BE2C (cell line): ENCODE data around the gene SURF2. TPM values are rescaled to one million over a fixed set of nuclear protein-coding genes. Genes with fewer than 3 reads are reported as not detected.
"Not testable (repeated sequence)": the region's sequence is repeated elsewhere in the genome, so short reads cannot be mapped to it uniquely, and the experiment has no call there.

Source experiments
- DNase-seq: peaks from one replicate; pipeline ENCODE4 v3.0.0-alpha.2; 2020
- H3K27me3 ChIP-seq: fragments of 250-450 bp; sonication (Bioruptor Pico); 2 replicates; pipeline ENCODE4 v1.5.1; 2020; ENCODE audit warnings: mild to moderate bottlenecking
- H3K36me3 ChIP-seq: fragments of 250-450 bp; sonication (Bioruptor Pico); 2 replicates; pipeline ENCODE4 v1.5.1; 2020; ENCODE audit warnings: mild to moderate bottlenecking
- H3K4me1 ChIP-seq: fragments of 250-450 bp; sonication (Bioruptor Pico); 2 replicates; pipeline ENCODE4 v1.5.1; 2020
- H3K4me3 ChIP-seq: 2 replicates; pipeline ENCODE4 v1.5.1; 2011; ENCODE audit warnings: low read depth, low read length
- H3K9me3 ChIP-seq: fragments of 250-450 bp; sonication (Bioruptor Pico); 2 replicates; pipeline ENCODE4 v1.5.1; 2020
- polyA plus RNA-seq: library from polyadenylated mRNA; unstranded; fragments of >200 nt; gene quantifications from one replicate; pipeline ENCODE4 v1.2.1, GENCODE V29; 2012; ENCODE audit warnings: low read depth, missing spikeins; ENCODE audit not compliant: insufficient read length, insufficient read depth
- TF ChIP-seq, protein P1 (sequence below): IDR thresholded peaks from 2 replicates; pipeline ENCODE4 v1.5.1; 2012; ENCODE audit warnings: mild to moderate bottlenecking, low read depth, low read length

Gene SURF2
- 240 TPM for polyA plus RNA-seq

GRCh38 chr9:133356391-133357091 lies at the start of gene SURF2, which contains the start of gene SURF1:
SURF2 (plus strand) TSS chr9:133356550; CDS start chr9:133356593, 43 bp downstream.
SURF1 (minus strand) TSS chr9:133356487; CDS start chr9:133356453, 34 bp downstream.
- TF ChIP-seq, protein P1, sequence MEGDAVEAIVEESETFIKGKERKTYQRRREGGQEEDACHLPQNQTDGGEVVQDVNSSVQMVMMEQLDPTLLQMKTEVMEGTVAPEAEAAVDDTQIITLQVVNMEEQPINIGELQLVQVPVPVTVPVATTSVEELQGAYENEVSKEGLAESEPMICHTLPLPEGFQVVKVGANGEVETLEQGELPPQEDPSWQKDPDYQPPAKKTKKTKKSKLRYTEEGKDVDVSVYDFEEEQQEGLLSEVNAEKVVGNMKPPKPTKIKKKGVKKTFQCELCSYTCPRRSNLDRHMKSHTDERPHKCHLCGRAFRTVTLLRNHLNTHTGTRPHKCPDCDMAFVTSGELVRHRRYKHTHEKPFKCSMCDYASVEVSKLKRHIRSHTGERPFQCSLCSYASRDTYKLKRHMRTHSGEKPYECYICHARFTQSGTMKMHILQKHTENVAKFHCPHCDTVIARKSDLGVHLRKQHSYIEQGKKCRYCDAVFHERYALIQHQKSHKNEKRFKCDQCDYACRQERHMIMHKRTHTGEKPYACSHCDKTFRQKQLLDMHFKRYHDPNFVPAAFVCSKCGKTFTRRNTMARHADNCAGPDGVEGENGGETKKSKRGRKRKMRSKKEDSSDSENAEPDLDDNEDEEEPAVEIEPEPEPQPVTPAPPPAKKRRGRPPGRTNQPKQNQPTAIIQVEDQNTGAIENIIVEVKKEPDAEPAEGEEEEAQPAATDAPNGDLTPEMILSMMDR, result no peak
- peak; percentile 96 for DNase-seq
- H3K27me3 ChIP-seq, result no peaks in the 10 kb centered on the region
- no peaks in the 10 kb centered on the region for H3K9me3 ChIP-seq
- H3K4me3 ChIP-seq, result peak within 1 kb of the TSS; percentile 92
- peaks cover 48% of the 10 kb centered on the region for H3K36me3 ChIP-seq
- H3K4me1 ChIP-seq, result peaks cover 12% of the 10 kb centered on the region

- Histone ChIP-seq H3K9me3 (no peaks in the 10 kb centered on the region), H3K36me3 (no peaks in the 10 kb centered on the region), H3K4me3 (no peak overlapping the region), H3K4me1 (no peaks in the 10 kb centered on the region), H3K27me3 (no peaks in the 10 kb centered on the region; the same call in 1 of the 2 replicates)
- TF ChIP-seq, protein P1, result no peak
- DNase-seq, result no peak
Observed at GRCh38 chr9:133307301-133307700, 49.0 kb upstream of the SURF2 start.

GRCh38 chr9:133309608-133310007 lies 46.7 kb upstream of the SURF2 start:
- H3K27me3 ChIP-seq, result no peaks in the 10 kb centered on the region; the same call in 1 of the 2 replicates
- H3K36me3 ChIP-seq, result no peaks in the 10 kb centered on the region
- H3K4me3 ChIP-seq, result no peak overlapping the region
- TF ChIP-seq, protein P1, result no peak
- no peaks in the 10 kb centered on the region for H3K4me1 ChIP-seq
- no peaks in the 10 kb centered on the region for H3K9me3 ChIP-seq
- DNase-seq, result no peak

- no peak for DNase-seq
- Histone ChIP-seq H3K4me1 (no peaks in the 10 kb centered on the region), H3K36me3 (no peaks in the 10 kb centered on the region), H3K9me3 (no peaks in the 10 kb centered on the region; the same call in 1 of the 2 replicates), H3K27me3 (no peaks in the 10 kb centered on the region), H3K4me3 (no peak overlapping the region)
- TF ChIP-seq, protein P1, result no peak
Observed at GRCh38 chr9:133315997-133316396, 40.4 kb upstream of the SURF2 start.

DNA sequence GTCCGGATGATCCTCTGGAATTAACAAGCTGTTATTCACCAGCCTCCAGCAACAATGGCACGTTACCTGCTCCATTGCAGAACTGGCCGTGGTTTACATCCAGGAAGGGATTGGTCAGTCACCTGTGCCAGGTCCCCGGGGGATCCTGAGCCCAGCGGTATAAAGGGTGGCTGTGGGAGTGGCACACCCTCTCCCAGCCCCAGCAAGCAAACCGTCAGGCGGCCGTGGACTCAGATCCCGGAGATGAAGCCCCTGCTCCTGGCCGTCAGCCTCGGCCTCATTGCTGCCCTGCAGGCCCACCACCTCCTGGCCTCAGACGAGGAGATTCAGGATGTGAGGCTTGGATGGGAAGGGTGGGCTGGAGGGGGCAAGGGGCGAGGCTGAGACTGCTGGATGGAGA lies 38.8 kb upstream of the SURF2 start:
- not testable (repeated sequence) for DNase-seq, H3K9me3 ChIP-seq, H3K27me3 ChIP-seq, H3K4me3 ChIP-seq, H3K4me1 ChIP-seq, H3K36me3 ChIP-seq

GRCh38 chr9:133320421-133320881 lies 35.9 kb upstream of the SURF2 start:
- Histone ChIP-seq H3K4me3 (no peak overlapping the region), H3K27me3 (no peaks in the 10 kb centered on the region), H3K36me3 (no peaks in the 10 kb centered on the region), H3K9me3 (no peaks in the 10 kb centered on the region; the same call in 1 of the 2 replicates), H3K4me1 (no peaks in the 10 kb centered on the region)
- TF ChIP-seq, protein P1, result no peak; the same call in 1 of the 2 replicates
- DNase-seq, result no peak
